Measurements from ENCODE around the gene ATP7B.

DNA sequence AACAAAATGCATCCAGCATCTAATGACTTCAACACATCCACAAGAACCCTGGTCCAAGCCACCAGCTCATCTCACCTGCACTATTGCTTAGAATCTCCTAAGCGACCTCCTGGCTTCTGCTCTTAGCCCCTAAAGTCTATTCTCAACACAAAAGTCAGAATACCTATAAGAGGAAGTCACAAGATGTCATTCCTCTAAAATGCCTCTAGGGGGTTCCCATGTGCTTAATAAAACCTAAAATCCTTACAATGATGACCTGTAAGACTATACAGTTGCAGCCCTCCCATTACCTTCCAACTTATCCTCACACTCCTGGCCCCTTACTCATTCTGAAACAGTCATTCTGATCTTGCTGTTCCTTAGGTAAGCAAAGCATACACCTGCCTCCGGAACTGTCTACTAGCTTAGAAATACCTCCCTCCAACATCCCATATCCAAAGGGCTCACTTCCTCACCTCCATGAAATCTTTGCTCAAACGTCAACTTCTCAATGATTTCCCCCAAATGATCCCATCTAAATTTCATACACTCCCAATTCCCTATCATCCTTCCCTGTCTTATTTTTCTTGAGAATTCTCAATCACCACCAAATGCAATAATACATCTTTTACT is 10.0 kb downstream of the ATP7B start:
- TF ChIP-seq CTCF (conservative IDR thresholded peaks at IDR 0.05; ENCODE audit: low read depth, low read length) (peak; percentile 64), EZH2 (IDR thresholded peaks at IDR 0.05; ENCODE audit: low read length, unreplicated experiment) (no peak), EZH2phosphoT487 (IDR thresholded peaks at IDR 0.05; ENCODE audit: borderline replicate concordance, low read length) (no peak)

Measured in PC-3 (cell line).